GM23248 (cell line): ENCODE measurements around the gene RNF213. TPM values are rescaled to one million over a fixed set of nuclear protein-coding genes. Genes with fewer than 3 reads are reported as not detected.

Source experiments
- DNase-seq: peaks from one replicate; pipeline ENCODE4 v3.0.0-alpha.2; 2015
- H2AFZ ChIP-seq: fragments of 200-600 bp; sonication (generic); 2 replicates; pipeline ENCODE4 v1.6.1; 2016; ENCODE audit warnings: antibody characterized with exemption
- H3F3A ChIP-seq: fragments of 200-600 bp; sonication (generic); 2 replicates; pipeline ENCODE4 v1.6.1; 2016; ENCODE audit warnings: mild to moderate bottlenecking, antibody characterized with exemption, mixed run types; ENCODE audit not compliant: insufficient read depth
- H3K27ac ChIP-seq: fragments of 200-600 bp; sonication (generic); 2 replicates; pipeline ENCODE4 v1.5.1; 2016; ENCODE audit warnings: mild to moderate bottlenecking
- H3K27me3 ChIP-seq: fragments of 200-600 bp; sonication (generic); replicated peaks from 2 replicates; pipeline ENCODE4 v1.6.1; 2016; ENCODE audit warnings: mild to moderate bottlenecking; ENCODE audit not compliant: insufficient read depth
- H3K36me3 ChIP-seq: fragments of 200-600 bp; sonication (generic); 2 replicates; pipeline ENCODE4 v1.6.1; 2016; ENCODE audit warnings: low read depth, mild to moderate bottlenecking
- H3K4me1 ChIP-seq: fragments of 200-600 bp; sonication (generic); 2 replicates; pipeline ENCODE4 v1.6.1; 2016; ENCODE audit warnings: mild to moderate bottlenecking; ENCODE audit not compliant: insufficient read depth
- H3K4me2 ChIP-seq: fragments of 200-600 bp; sonication (generic); one replicate; pipeline ENCODE4 v1.6.1; 2016; ENCODE audit warnings: mild to moderate bottlenecking; ENCODE audit not compliant: unreplicated experiment
- H3K4me3 ChIP-seq: fragments of 200-600 bp; sonication (generic); 2 replicates; pipeline ENCODE4 v1.5.1; 2016; ENCODE audit warnings: mild to moderate bottlenecking
- H3K79me2 ChIP-seq: fragments of 200-600 bp; sonication (generic); 2 replicates; pipeline ENCODE4 v1.6.1; 2016; ENCODE audit warnings: mild to moderate bottlenecking; ENCODE audit not compliant: insufficient read depth
- H3K9ac ChIP-seq: fragments of 200-600 bp; sonication (generic); 2 replicates; pipeline ENCODE4 v1.6.1; 2016; ENCODE audit warnings: mild to moderate bottlenecking
- H3K9me2 ChIP-seq: fragments of 200-600 bp; sonication (generic); 2 replicates; pipeline ENCODE4 v1.6.1; 2016; ENCODE audit warnings: mixed run types, mild to moderate bottlenecking, moderate library complexity; ENCODE audit not compliant: insufficient read depth
- H3K9me3 ChIP-seq: fragments of 200-600 bp; sonication (generic); one replicate; pipeline ENCODE4 v1.6.1; 2017; ENCODE audit warnings: low read depth
- H4K20me1 ChIP-seq: fragments of 200-600 bp; sonication (generic); 2 replicates; pipeline ENCODE4 v1.6.0; 2016; ENCODE audit not compliant: insufficient read depth
- EZH2 ChIP-seq: fragments of 200-600 bp; sonication (generic); IDR thresholded peaks from 2 replicates; pipeline ENCODE4 v1.6.1; 2018; ENCODE audit warnings: antibody characterized with exemption, mild to moderate bottlenecking; ENCODE audit not compliant: insufficient read depth, poor library complexity, severe bottlenecking
- EZH2phosphoT487 ChIP-seq: fragments of 200-600 bp; sonication (generic); IDR thresholded peaks from 2 replicates; pipeline ENCODE4 v1.6.1; 2018; ENCODE audit warnings: antibody characterized with exemption, moderate library complexity, mild to moderate bottlenecking, low read depth; ENCODE audit not compliant: insufficient read depth
- WGBS, 2 experiments: methylation state at CpG; one replicate each; pipeline ENCODE4 v1.1.6; 2015 to 2017; ENCODE audit warnings: low lambda C conversion rate in 2 of 2, low coverage in 1 of 2; ENCODE audit errors: missing lambda C conversion rate in 2 of 2; 5-methylcytosine and 5-hydroxymethylcytosine counted together
- in situ Hi-C: fragments of 300-500 bp; cut with MboI; formaldehyde crosslinking; loops from 2 replicates; pipeline ENCODE4 v1.15.0; 2020
- microRNA-seq: library from miRNA; unstranded; fragments of <30 nt; microRNA quantifications from one replicate; pipeline ENCODE4, GENCODE V29; 2016; ENCODE audit warnings: borderline number of aligned reads
- polyA plus RNA-seq: library from polyadenylated mRNA; unstranded; fragments of >200 nt; fragmentation: Nextera tagmentation; extraction: Ambion mirVana; gene quantifications from 2 replicates; pipeline ENCODE4 v1.2.1, GENCODE V29; 2016
- small RNA-seq: library from RNA; depleted of rRNA; stranded (forward); fragments of <200 nt; gene quantifications from one replicate; pipeline ENCODE3, GENCODE V24; 2014; ENCODE audit warnings: low read depth, low replicate concordance
- total RNA-seq: library from RNA; depleted of rRNA; stranded (reverse); fragments of >200 nt; shearing (Covaris generic); gene quantifications from 2 replicates; pipeline ENCODE4 v1.2.3, GENCODE V29; 2014; rRNA removed

RNF213 gene
- total and polyA plus RNA-seq, 2 experiments from 2014 or later: 18.8 to 45.0 TPM

DNA sequence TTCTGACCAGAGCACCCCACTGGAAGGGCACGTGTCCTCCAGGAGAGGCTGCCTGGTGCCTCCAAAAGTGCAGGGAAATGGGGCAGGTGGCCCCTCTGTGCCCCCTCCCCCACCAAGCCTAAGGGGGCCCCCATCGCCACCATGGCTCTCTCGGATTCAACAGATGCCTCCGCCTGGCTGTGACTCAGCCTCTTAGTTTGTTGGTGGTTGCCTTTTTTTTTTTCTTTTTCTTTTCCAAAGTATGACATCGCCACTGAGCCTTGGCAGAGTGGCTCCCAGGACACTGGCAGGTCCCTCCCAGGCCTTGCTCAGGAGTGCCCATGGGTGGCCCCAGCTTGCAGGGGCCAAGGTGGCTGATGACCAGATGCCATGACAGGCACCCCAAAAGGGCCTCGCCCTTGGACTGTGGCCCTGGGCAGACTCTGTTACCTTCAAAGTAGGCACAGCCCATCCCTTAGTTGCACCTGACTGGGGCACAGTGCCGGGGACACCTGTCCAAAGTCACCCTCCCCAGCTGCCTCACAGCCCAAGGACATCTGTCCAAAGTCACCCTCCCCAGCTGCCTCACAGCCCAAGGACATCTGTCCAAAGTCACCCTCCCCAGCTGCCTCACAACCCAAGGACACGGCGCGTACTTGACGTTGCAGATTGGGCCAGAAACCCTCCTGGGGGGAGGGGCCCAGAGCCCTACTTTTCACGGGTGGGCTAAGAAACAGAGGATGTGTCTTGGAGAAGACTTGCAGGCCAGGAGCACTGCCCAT is 186.2 kb downstream of the RNF213 start:
- H3K4me3 ChIP-seq: no peak overlapping the region
- no peaks in the 10 kb centered on the region for H3F3A ChIP-seq
- H3K4me1 ChIP-seq: no peaks in the 10 kb centered on the region
- 67 to 68% methylated on average over 11 of the region's 12 CpGs for WGBS, 2 experiments
- H3K4me2 ChIP-seq: no peak overlapping the region
- no peaks in the 10 kb centered on the region for H4K20me1 ChIP-seq
- no peaks in the 10 kb centered on the region for H3K9me3 ChIP-seq
- no peaks in the 10 kb centered on the region for H3K9me2 ChIP-seq
- no peaks in the 10 kb centered on the region for H3K36me3 ChIP-seq
- H3K79me2 ChIP-seq: no peaks in the 10 kb centered on the region
- no peaks in the 10 kb centered on the region for H3K27me3 ChIP-seq
- H3K27ac ChIP-seq: no peak overlapping the region
- no peak overlapping the region for H2AFZ ChIP-seq
- in situ Hi-C loops: no loop called here
- TF ChIP-seq EZH2phosphoT487 (no peak), EZH2 (no peak)
- H3K9ac ChIP-seq: no peak overlapping the region
- peak; percentile 78 for DNase-seq

DNA sequence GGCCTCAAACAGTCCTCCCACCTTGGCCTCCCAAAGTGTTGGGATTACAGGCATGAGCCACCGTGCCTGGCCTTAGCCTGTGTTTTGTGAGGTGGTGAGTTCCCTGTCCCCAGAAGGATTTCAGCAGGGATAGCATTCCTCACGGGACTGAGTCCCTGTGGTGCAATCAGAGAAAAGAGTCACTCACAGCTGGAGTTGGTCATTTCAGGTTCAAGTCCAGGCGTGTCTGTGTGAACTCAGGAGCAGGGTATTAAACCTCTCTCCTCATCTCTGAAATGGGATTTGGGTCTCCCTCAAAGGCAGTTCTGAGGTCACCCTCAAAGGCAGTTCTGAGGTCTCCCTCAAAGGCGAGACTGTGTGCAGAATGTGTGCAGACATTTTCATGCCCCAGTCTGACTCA is 187.1 kb downstream of the RNF213 start:
- H3F3A ChIP-seq: no peaks in the 10 kb centered on the region
- H3K9ac ChIP-seq: no peak overlapping the region
- no peaks in the 10 kb centered on the region for H3K9me2 ChIP-seq
- no peak overlapping the region for H3K27ac ChIP-seq
- WGBS, 2 experiments: 58 to 64% methylated on average over 3 to 4 of the region's 4 CpGs
- H3K4me1 ChIP-seq: no peaks in the 10 kb centered on the region
- DNase-seq: no peak
- no peak overlapping the region for H2AFZ ChIP-seq
- no peaks in the 10 kb centered on the region for H3K9me3 ChIP-seq
- H3K4me3 ChIP-seq: no peak overlapping the region
- H4K20me1 ChIP-seq: no peaks in the 10 kb centered on the region
- no peaks in the 10 kb centered on the region for H3K79me2 ChIP-seq
- TF ChIP-seq EZH2 (no peak), EZH2phosphoT487 (no peak)
- in situ Hi-C loops: no loop called here
- no peak overlapping the region for H3K4me2 ChIP-seq
- no peaks in the 10 kb centered on the region for H3K36me3 ChIP-seq
- no peaks in the 10 kb centered on the region for H3K27me3 ChIP-seq

Small RNAs within 50 kb of the gene (microRNA-seq; reads per million reads assigned to microRNA genes)
- not detected for gene MIR4730

Small RNAs within 50 kb of the gene (small RNA-seq; reads per million reads assigned to genes)
- gene MIR4730: not detected

Other genes with a start within 250 kb of the RNF213 start
- 22.4 and 26.9 TPM in 2 replicates for gene TBC1D16, start 225.0 kb upstream of the RNF213 start, total RNA-seq
- 8.1 and 9.2 TPM in 2 replicates for gene TBC1D16, start 225.0 kb upstream of the RNF213 start, polyA plus RNA-seq
- 2.9 and 3.0 TPM in 2 replicates for gene CCDC40, start 224.2 kb upstream of the RNF213 start, total RNA-seq
- gene CCDC40, start 224.2 kb upstream of the RNF213 start, polyA plus RNA-seq: 2.3 and 2.4 TPM in 2 replicates
- 120 and 127 TPM in 2 replicates for gene GAA, start 159.3 kb upstream of the RNF213 start, total RNA-seq
- gene GAA, start 159.3 kb upstream of the RNF213 start, polyA plus RNA-seq: 74.8 and 80.2 TPM in 2 replicates
- 75.1 and 84.5 TPM in 2 replicates for gene EIF4A3, start 113.7 kb upstream of the RNF213 start, total RNA-seq
- gene EIF4A3, start 113.7 kb upstream of the RNF213 start, polyA plus RNA-seq: 129 and 131 TPM in 2 replicates
- not detected in 2 replicates for gene CARD14, start 90.8 kb upstream of the RNF213 start, total RNA-seq
- gene CARD14, start 90.8 kb upstream of the RNF213 start, polyA plus RNA-seq: 0.05 and 0.06 TPM in 2 replicates
- gene SGSH, start 40.5 kb upstream of the RNF213 start, total RNA-seq: 21.2 and 35.2 TPM in 2 replicates
- gene SGSH, start 40.5 kb upstream of the RNF213 start, polyA plus RNA-seq: 63.5 and 69.8 TPM in 2 replicates
- gene SLC26A11, start 40.4 kb upstream of the RNF213 start, total RNA-seq: 13.9 and 16.3 TPM in 2 replicates
- 11.4 and 11.9 TPM in 2 replicates for gene SLC26A11, start 40.4 kb upstream of the RNF213 start, polyA plus RNA-seq
- 25.1 and 50.3 TPM in 2 replicates for gene ENDOV, start 154.3 kb downstream of the RNF213 start, total RNA-seq
- gene ENDOV, start 154.3 kb downstream of the RNF213 start, polyA plus RNA-seq: 25.7 TPM in 2 replicates
- gene NPTX1, start 215.8 kb downstream of the RNF213 start, total RNA-seq: 0.25 and 1.1 TPM in 2 replicates
- 0.39 and 0.43 TPM in 2 replicates for gene NPTX1, start 215.8 kb downstream of the RNF213 start, polyA plus RNA-seq